ENCODE measurements around the gene MCRIP1.

MCRIP1 gene

GRCh38 chr17:81808778-81809555, 24.1 kb downstream of the MCRIP1 start:
- H3K27me3 ChIP-seq: peaks cover 44% of the 10 kb centered on the region
- H3K4me3 ChIP-seq (ENCODE audit: low read depth, low read length): no peak overlapping the region
- no peak for DNase-seq
- TF ChIP-seq CTCF (IDR thresholded peaks at IDR 0.05; ENCODE audit: low read depth, low read length): no peak
- H3K4me1 ChIP-seq: peaks cover 5% of the 10 kb centered on the region; the same call in 1 of the 2 replicates
- H3K9me3 ChIP-seq: peaks cover 3% of the 10 kb centered on the region; the same call in 1 of the 2 replicates
- no peaks in the 10 kb centered on the region for H3K36me3 ChIP-seq

DNA sequence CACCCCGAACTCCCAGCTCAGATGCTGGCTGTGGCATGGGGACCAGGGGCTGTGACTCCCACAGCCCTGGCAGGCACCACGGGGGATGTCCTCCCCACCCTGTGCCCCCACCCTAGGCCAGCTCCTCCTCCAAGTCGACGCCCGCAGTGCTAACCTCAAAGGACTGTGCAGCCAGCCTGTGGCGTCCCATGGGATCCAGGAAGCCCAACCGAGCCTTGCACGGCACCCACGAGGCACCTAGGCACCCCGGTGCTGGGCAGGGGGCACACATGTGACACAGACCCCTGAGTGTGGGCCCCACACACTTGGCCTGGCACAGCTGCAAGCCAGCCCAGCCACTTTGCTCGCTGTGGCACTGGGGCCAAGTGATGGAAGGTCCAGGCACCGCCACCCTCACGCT, 25.3 kb downstream of the MCRIP1 start:
- H3K4me3 ChIP-seq (ENCODE audit: low read depth, low read length): no peak overlapping the region
- no peaks in the 10 kb centered on the region for H3K36me3 ChIP-seq
- H3K9me3 ChIP-seq: peaks cover 3% of the 10 kb centered on the region; the same call in 1 of the 2 replicates
- no peak for TF ChIP-seq CTCF (IDR thresholded peaks at IDR 0.05; ENCODE audit: low read depth, low read length)
- H3K27me3 ChIP-seq: peaks cover 55% of the 10 kb centered on the region
- DNase-seq: no peak
- peaks cover 5% of the 10 kb centered on the region; the same call in 1 of the 2 replicates for H3K4me1 ChIP-seq

GRCh38 chr17:81807210-81807719, 25.8 kb downstream of the MCRIP1 start:
- H3K4me3 ChIP-seq (ENCODE audit: low read depth, low read length): no peak overlapping the region
- no peak for DNase-seq
- H3K4me1 ChIP-seq: peaks cover 2% of the 10 kb centered on the region; the same call in 1 of the 2 replicates
- H3K27me3 ChIP-seq: peaks cover 61% of the 10 kb centered on the region
- H3K36me3 ChIP-seq: no peaks in the 10 kb centered on the region
- TF ChIP-seq CTCF (IDR thresholded peaks at IDR 0.05; ENCODE audit: low read depth, low read length): no peak
- peaks cover 3% of the 10 kb centered on the region; the same call in 1 of the 2 replicates for H3K9me3 ChIP-seq

DNA sequence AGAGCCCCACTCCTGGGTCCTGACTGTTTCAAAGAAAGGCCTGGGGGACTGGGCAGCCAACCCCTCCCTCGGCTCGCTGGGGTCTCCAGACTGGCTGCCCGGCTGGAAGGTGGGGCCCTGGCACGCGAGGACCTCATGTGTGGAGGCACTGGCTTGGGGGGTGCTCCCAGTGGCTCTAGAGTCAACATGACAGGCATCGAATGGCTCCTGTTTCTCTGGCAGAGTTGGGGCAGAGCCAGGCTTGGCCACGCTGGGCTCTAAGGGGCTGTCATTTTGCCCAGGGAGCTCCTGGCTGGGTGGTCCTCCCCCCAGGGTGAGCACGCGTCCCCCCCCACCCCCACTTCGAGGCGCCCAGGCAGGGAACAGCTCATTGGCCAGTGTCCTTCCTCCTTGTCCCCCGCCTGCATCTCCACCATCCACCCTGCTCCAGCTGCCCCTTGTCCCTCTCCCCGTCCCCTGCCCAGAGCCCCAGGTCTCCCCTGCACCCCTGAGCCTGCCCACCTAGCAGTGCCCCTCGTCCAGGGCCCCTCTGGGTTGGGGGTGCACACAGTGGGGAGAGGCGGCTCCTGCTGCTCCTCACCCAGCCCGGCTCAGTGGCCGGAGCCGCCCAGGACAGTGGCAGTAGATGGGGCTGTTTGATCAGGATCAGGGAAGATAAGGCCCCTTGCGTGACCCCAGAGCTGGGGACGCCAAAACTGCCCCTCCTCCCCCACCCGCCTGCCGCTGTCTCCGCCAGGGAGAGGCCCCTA, 26.5 kb downstream of the MCRIP1 start:
- Histone ChIP-seq H3K36me3 (no peaks in the 10 kb centered on the region), H3K4me1 (no peaks in the 10 kb centered on the region), H3K9me3 (peaks cover 3% of the 10 kb centered on the region; the same call in 1 of the 2 replicates), H3K4me3 (ENCODE audit: low read depth, low read length) (no peak overlapping the region), H3K27me3 (peaks cover 67% of the 10 kb centered on the region)
- no peak for TF ChIP-seq CTCF (IDR thresholded peaks at IDR 0.05; ENCODE audit: low read depth, low read length)
- DNase-seq: no peak

GRCh38 chr17:81805707-81806460, 27.2 kb downstream of the MCRIP1 start:
- DNase-seq: no peak
- Histone ChIP-seq H3K36me3 (no peaks in the 10 kb centered on the region), H3K9me3 (peaks cover 6% of the 10 kb centered on the region), H3K27me3 (peaks cover 75% of the 10 kb centered on the region), H3K4me1 (no peaks in the 10 kb centered on the region), H3K4me3 (ENCODE audit: low read depth, low read length) (no peak overlapping the region)
- TF ChIP-seq CTCF (IDR thresholded peaks at IDR 0.05; ENCODE audit: low read depth, low read length): no peak

All from BE2C (cell line).